ENCODE measurements around the gene PDZD7.

PDZD7 gene

DNA sequence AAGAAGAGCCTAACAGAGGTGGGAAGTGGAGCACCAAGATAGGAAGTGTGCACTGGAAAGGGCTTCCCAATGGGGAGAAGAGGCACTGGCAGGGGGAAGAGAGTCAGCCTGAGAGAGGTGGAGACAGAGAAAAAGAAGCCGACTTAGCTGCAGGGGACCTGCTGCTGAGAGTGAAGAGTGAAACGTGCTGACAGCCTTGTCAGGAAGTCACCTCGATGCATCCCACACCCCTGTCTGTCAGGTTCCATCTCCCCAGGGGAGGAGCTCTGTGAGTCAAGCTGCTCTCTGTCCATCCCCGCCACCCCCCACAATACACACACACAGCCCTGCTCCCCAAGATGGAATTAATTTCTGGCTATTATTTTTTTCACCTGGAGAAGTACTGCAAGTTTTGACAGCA, 44.8 kb upstream of the PDZD7 start:
- Histone ChIP-seq H3K27ac (ENCODE audit: low read length) (no peak overlapping the region; the same call in 1 of the 2 replicates), H3K36me3 (replicated peaks; ENCODE audit: insufficient read depth, low read length) (no peaks in the 10 kb centered on the region), H2AFZ (ENCODE audit: low read length) (peak overlapping the region; percentile 71), H3K4me3 (ENCODE audit: low read length) (peak overlapping the region; percentile 26; the same call in 1 of the 2 replicates), H3K27me3 (replicated peaks; ENCODE audit: insufficient read depth, low read length) (peaks cover 21% of the 10 kb centered on the region), H3K4me2 (ENCODE audit: low read depth, low read length) (peak overlapping the region; percentile 74), H3K4me1 (ENCODE audit: low read length) (peaks cover 23% of the 10 kb centered on the region), H3K9ac (ENCODE audit: low read length) (peak overlapping the region; percentile 13; the same call in 1 of the 2 replicates), H3K9me2 (replicated peaks; ENCODE audit: insufficient read depth, low read length) (no peaks in the 10 kb centered on the region), H3K9me3 (replicated peaks; ENCODE audit: insufficient read depth, low read length) (no peaks in the 10 kb centered on the region), H3K79me2 (ENCODE audit: low read length) (no peaks in the 10 kb centered on the region), H3F3A (ENCODE audit: insufficient read depth, low read length) (no peaks in the 10 kb centered on the region), H4K20me1 (ENCODE audit: insufficient read depth, low read length) (no peaks in the 10 kb centered on the region)
- peak; percentile 74 for DNase-seq
- TF ChIP-seq EZH2 (optimal IDR thresholded peaks at IDR 0.05; ENCODE audit: low read depth, low read length) (no peak), CTCF (IDR thresholded peaks at IDR 0.05; ENCODE audit: low read length) (no peak), EZH2phosphoT487 (IDR thresholded peaks at IDR 0.05; ENCODE audit: low read length) (no peak)

DNA sequence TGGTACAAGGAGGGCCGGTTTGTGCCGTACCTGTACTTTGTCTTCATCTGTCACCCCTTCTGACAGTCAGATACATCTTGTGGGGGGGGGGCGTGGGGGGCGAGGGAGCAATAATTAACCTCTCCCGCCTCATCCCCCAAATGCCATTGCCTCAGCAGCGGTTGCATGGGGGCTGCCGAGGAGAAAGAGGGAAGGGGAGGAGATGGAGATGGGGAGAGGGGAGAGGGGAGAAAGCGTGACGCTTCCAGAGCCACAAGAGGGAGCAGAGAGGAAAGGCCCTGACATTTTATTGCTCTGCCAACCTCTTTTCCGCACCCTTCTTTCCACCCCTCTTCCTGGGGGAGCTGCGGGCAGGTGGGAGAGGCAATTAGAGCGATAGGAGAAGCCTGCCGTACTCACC, 42.7 kb upstream of the PDZD7 start:
- Histone ChIP-seq H3K4me1 (ENCODE audit: low read length) (peaks cover 23% of the 10 kb centered on the region), H3K27ac (ENCODE audit: low read length) (no peak overlapping the region), H3K4me2 (ENCODE audit: low read depth, low read length) (no peak overlapping the region), H3K27me3 (replicated peaks; ENCODE audit: insufficient read depth, low read length) (0 out of 2 replicates have a peak, but pooled peaks cover 5% of the 10 kb centered on the region), H3K9me3 (replicated peaks; ENCODE audit: insufficient read depth, low read length) (no peaks in the 10 kb centered on the region), H2AFZ (ENCODE audit: low read length) (no peak overlapping the region), H3F3A (ENCODE audit: insufficient read depth, low read length) (no peaks in the 10 kb centered on the region), H3K36me3 (replicated peaks; ENCODE audit: insufficient read depth, low read length) (no peaks in the 10 kb centered on the region), H3K4me3 (ENCODE audit: low read length) (no peak overlapping the region), H3K9ac (ENCODE audit: low read length) (no peak overlapping the region), H3K9me2 (replicated peaks; ENCODE audit: insufficient read depth, low read length) (no peaks in the 10 kb centered on the region), H4K20me1 (ENCODE audit: insufficient read depth, low read length) (no peaks in the 10 kb centered on the region), H3K79me2 (ENCODE audit: low read length) (no peaks in the 10 kb centered on the region)
- DNase-seq = no peak
- TF ChIP-seq EZH2 (optimal IDR thresholded peaks at IDR 0.05; ENCODE audit: low read depth, low read length) (no peak), CTCF (IDR thresholded peaks at IDR 0.05; ENCODE audit: low read length) (no peak), EZH2phosphoT487 (IDR thresholded peaks at IDR 0.05; ENCODE audit: low read length) (no peak)

- Histone ChIP-seq H3K4me2 (ENCODE audit: low read depth, low read length) (no peak overlapping the region), H3K27me3 (replicated peaks; ENCODE audit: insufficient read depth, low read length) (no peaks in the 10 kb centered on the region), H3K4me1 (ENCODE audit: low read length) (peaks cover 23% of the 10 kb centered on the region), H4K20me1 (ENCODE audit: insufficient read depth, low read length) (no peaks in the 10 kb centered on the region), H3K9me3 (replicated peaks; ENCODE audit: insufficient read depth, low read length) (no peaks in the 10 kb centered on the region), H2AFZ (ENCODE audit: low read length) (no peak overlapping the region), H3K9me2 (replicated peaks; ENCODE audit: insufficient read depth, low read length) (no peaks in the 10 kb centered on the region), H3K4me3 (ENCODE audit: low read length) (no peak overlapping the region), H3K36me3 (replicated peaks; ENCODE audit: insufficient read depth, low read length) (no peaks in the 10 kb centered on the region), H3K9ac (ENCODE audit: low read length) (no peak overlapping the region), H3F3A (ENCODE audit: insufficient read depth, low read length) (no peaks in the 10 kb centered on the region), H3K79me2 (ENCODE audit: low read length) (no peaks in the 10 kb centered on the region), H3K27ac (ENCODE audit: low read length) (no peak overlapping the region)
- no peak for TF ChIP-seq EZH2 (optimal IDR thresholded peaks at IDR 0.05; ENCODE audit: low read depth, low read length)
- no peak for TF ChIP-seq CTCF (IDR thresholded peaks at IDR 0.05; ENCODE audit: low read length)
- TF ChIP-seq EZH2phosphoT487 (IDR thresholded peaks at IDR 0.05; ENCODE audit: low read length) = no peak
- DNase-seq = no peak
Measured at GRCh38 chr10:101072923-101073322, 42.0 kb upstream of the PDZD7 start.
